ENCODE data around the gene SLC22A24.
"Not testable (repeated sequence)": the region's sequence is repeated elsewhere in the genome, so short reads cannot be mapped to it uniquely, and the experiment has no call there.

Gene SLC22A24

GRCh38 chr11:63144121-63144520, at the start of gene SLC22A24:
Gene SLC22A24 (minus strand): TSS chr11:63144221. CDS start chr11:63143779, 442 bp downstream.
- no peak for DNase-seq

GRCh38 chr11:63180536-63180935, 36.5 kb upstream of the SLC22A24 start:
- DNase-seq, result no peak

- DNase-seq, result no peak
These were observed 35.5 kb upstream of the SLC22A24 start for GRCh38 chr11:63179432-63180041.

GRCh38 chr11:63177872-63178271, 33.9 kb upstream of the SLC22A24 start:
- no peak for DNase-seq

- no peak for DNase-seq
These were observed 21.8 kb upstream of the SLC22A24 start for GRCh38 chr11:63165706-63166310.

- no peak for DNase-seq
These were observed 11.8 kb upstream of the SLC22A24 start for GRCh38 chr11:63155794-63156193.

- no peak for DNase-seq
These were observed 2.6 kb upstream of the SLC22A24 start for GRCh38 chr11:63146581-63146980.

- no peak for DNase-seq
These were observed 1.6 kb downstream of the SLC22A24 start for GRCh38 chr11:63142459-63142858.

- no peak for DNase-seq
These were observed 10.8 kb downstream of the SLC22A24 start for GRCh38 chr11:63132985-63133775.

- DNase-seq, result no peak
These were observed 44.5 kb downstream of the SLC22A24 start for GRCh38 chr11:63099555-63099954.

- no peak for DNase-seq
These were observed 63.3 kb downstream of the SLC22A24 start for GRCh38 chr11:63080682-63081081.

- DNase-seq, result not testable (repeated sequence)
These were observed 97.8 kb downstream of the SLC22A24 start for GRCh38 chr11:63046203-63046602.

- DNase-seq, result no peak
These were observed 101.4 kb downstream of the SLC22A24 start for GRCh38 chr11:63042596-63042995.

- DNase-seq, result no peak
These were observed 111.6 kb downstream of the SLC22A24 start for GRCh38 chr11:63032457-63032856.
